ENCODE measurements around the gene CHD1L. TPM values are rescaled to one million over a fixed set of nuclear protein-coding genes. Genes with fewer than 3 reads are reported as not detected.
"Not testable (repeated sequence)": the region's sequence is repeated elsewhere in the genome, so short reads cannot be mapped to it uniquely, and the experiment has no call there.

CHD1L gene
- total and polyA plus RNA-seq, 2 of the 4 experiments (the other 2 are of a cell fraction): 31.2 to 47.5 TPM

DNA sequence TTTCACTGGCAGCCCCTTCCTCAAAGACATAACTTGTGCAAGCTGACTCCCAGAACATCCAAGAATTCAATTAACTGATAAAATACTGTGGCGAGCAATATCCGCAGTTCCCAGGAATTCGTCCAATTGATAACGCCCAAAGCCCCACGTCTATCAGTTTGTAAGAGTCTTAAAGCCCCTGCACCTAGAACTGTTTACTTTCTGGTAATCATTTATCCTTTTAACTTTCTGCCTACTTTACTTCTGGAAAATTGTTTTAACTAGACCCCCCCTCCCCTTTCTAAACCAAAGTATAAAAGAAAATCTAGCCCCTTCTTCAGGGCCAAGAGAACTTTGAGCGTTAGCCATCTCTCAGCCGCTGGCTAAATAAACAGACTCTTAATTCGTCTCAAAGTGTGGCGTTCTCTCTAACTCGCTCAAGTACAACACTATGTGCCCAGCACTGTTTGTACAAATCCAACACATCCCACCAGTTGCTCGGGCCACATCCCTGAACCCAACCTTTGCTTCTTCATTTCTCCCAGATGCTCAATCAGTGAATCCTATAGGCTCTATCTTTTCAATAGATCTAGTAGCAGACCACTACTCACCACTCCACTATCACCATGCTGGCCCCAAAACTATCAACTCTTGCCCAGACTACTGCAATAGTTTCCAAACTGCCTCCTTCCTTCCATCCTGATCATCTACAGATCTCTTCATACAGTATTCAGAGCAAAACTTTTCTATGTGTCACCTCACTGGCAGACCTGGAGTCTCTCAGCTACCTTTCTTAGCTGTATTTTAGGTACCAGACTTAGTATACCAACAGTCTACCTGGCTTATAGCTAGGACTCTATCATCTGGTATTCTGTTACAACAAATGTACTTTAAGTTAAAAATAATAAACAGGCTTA is 3.3 kb upstream of the CHD1L start (continued):
- TF ChIP-seq RCOR1 (IDR thresholded peaks at IDR 0.05; ENCODE audit: insufficient replicate concordance, low read length) (no peak), POLR2A (IDR thresholded peaks at IDR 0.05; ENCODE audit: low read depth, low read length) (no peak)
- TF ChIP-seq, protein P1, sequence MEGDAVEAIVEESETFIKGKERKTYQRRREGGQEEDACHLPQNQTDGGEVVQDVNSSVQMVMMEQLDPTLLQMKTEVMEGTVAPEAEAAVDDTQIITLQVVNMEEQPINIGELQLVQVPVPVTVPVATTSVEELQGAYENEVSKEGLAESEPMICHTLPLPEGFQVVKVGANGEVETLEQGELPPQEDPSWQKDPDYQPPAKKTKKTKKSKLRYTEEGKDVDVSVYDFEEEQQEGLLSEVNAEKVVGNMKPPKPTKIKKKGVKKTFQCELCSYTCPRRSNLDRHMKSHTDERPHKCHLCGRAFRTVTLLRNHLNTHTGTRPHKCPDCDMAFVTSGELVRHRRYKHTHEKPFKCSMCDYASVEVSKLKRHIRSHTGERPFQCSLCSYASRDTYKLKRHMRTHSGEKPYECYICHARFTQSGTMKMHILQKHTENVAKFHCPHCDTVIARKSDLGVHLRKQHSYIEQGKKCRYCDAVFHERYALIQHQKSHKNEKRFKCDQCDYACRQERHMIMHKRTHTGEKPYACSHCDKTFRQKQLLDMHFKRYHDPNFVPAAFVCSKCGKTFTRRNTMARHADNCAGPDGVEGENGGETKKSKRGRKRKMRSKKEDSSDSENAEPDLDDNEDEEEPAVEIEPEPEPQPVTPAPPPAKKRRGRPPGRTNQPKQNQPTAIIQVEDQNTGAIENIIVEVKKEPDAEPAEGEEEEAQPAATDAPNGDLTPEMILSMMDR (conservative IDR thresholded peaks at IDR 0.05; ENCODE audit: low read depth, low read length): no peak

DNA sequence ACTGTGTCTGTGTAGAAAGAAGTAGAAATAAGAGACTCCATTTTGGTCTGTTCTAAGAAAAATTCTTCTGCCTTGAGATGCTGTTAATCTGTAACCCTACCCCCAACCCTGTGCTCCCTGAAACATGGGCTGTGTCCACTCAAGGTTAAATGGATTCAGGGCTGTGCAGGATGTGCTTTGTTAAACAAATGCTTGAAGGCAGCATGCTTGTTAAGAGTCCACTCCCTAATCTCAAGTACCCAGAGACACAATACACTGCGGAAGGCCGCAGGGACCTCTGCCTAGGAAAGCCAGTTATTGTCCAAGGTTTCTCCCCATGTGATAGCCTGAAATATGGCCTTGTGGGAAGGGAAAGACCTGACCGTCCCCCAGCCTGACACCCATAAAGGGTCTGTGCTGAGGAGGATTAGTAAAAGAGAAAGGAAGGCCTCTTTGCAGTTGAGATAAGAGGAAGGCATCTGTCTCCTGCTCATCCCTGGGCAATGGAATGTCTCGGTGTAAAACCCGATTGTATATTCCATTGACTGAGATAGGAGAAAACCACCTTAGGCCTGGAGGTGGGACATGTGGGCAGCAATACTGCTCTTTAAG is 2.3 kb upstream of the CHD1L start:
- ATAC-seq (ENCODE audit: low read depth); H4K5ac ChIP-seq (ENCODE audit: low read depth, low read length); H3K4me2 ChIP-seq (ENCODE audit: low read depth, low read length); H3K4me1 ChIP-seq (ENCODE audit: control insufficient read depth, insufficient read depth, low read length); in situ Hi-C loops (cut with MboI; ENCODE audit: low sequenced_read_pairs); H4K91ac ChIP-seq (ENCODE audit: insufficient read depth, low read depth, low read length); dilution Hi-C loops (cut with HindIII; ENCODE audit: low sequenced_read_pairs, unreplicated experiment); H2BK20ac ChIP-seq (ENCODE audit: low read depth, low read length); H3K79me1 ChIP-seq (ENCODE audit: low read depth in 1 of 2, low read length in 2 of 2); BruUV-seq (replicated peaks); H3K36me3 ChIP-seq (ENCODE audit: control insufficient read depth, insufficient read depth, low read length); H3K9me3 ChIP-seq (ENCODE audit: control insufficient read depth, insufficient read depth, low read length); H3K27me3 ChIP-seq (ENCODE audit: control insufficient read depth, insufficient read depth, low read length); H3K27ac ChIP-seq (ENCODE audit: insufficient read depth, low read length); H3K4ac ChIP-seq (ENCODE audit: low read depth, low read length); H2AK5ac ChIP-seq (ENCODE audit: low read depth, low read length); H2BK120ac ChIP-seq (ENCODE audit: low read depth, low read length); H3K9ac ChIP-seq (ENCODE audit: low read depth, low read length); H4K8ac ChIP-seq (ENCODE audit: low read depth in 2 of 2, low read length in 2 of 2); H3K9me1 ChIP-seq (ENCODE audit: insufficient read depth, low read length); POLR2A ChIA-PET (ENCODE audit: unreplicated experiment); H2BK5ac ChIP-seq (ENCODE audit: low read depth, low read length, poor library complexity, severe bottlenecking); H2BK15ac ChIP-seq (ENCODE audit: low read depth, low read length); H3K23ac ChIP-seq (ENCODE audit: low read depth, low read length); H3K18ac ChIP-seq (ENCODE audit: low read depth, low read length); H3K4me3 ChIP-seq (ENCODE audit: insufficient read depth, low read depth, low read length); H2AK9ac ChIP-seq (replicated peaks; ENCODE audit: low read depth, low read length, poor library complexity); H3K56ac ChIP-seq (ENCODE audit: extremely low read depth, insufficient read depth, low read length); intact Hi-C loops (cut with micrococcal nuclease); H3K14ac ChIP-seq (replicated peaks; ENCODE audit: low read depth, low read length); H2AFZ ChIP-seq (replicated peaks; ENCODE audit: low read length, poor library complexity); DNase-seq: not testable (repeated sequence)
- H4K20me1 ChIP-seq (ENCODE audit: insufficient read depth, low read length): peaks cover 17% of the 10 kb centered on the region
- WGBS, 2 experiments (ENCODE audit: extremely low coverage in 2 of 2, insufficient read length in 1 of 2): no CpG with 5 or more reads among the region's 5 CpGs
- CTCF ChIA-PET: interaction anchor here (1.3 kb wide), 1 partner anchor 15 kb away, joined by 3 read pairs; the partner anchor contains the start of gene FMO5

Measured in IMR-90 (cell line).